Ramos (cell line): ENCODE results near the gene DGKG.

Source experiments
- in situ Hi-C: fragments of 300-500 bp; cut with MboI; formaldehyde crosslinking; loops from one replicate; pipeline ENCODE4 v1.14.3; 2022; ENCODE audit warnings: low sequenced_read_pairs; ENCODE audit not compliant: unreplicated experiment

Gene DGKG

DNA sequence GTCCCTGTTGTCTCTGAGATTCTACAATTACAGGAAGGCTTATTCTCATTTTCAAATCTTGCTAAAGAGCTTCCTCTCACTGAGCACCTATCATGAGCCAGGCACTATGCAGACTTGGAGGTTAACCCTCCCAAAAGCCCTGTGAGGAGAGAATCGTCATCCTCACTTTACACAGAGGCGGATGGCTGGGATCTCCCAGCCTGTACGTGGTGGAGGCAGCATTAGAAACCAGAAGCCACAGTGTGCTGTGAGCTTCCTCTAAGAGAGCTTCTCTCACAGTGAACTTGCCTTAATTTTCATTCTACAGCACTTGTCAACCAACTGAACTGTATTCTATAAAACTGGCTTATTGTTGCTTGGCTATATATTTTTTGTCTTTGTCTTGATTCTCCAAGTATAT, 6.1 kb upstream of the DGKG start:
- in situ Hi-C loops, result no loop called here

GRCh38 chr3:186367631-186368030, 5.6 kb upstream of the DGKG start:
- in situ Hi-C loops, result no loop called here

- in situ Hi-C loops, result no loop called here
Observed at GRCh38 chr3:186366206-186366605, 4.2 kb upstream of the DGKG start.

DNA sequence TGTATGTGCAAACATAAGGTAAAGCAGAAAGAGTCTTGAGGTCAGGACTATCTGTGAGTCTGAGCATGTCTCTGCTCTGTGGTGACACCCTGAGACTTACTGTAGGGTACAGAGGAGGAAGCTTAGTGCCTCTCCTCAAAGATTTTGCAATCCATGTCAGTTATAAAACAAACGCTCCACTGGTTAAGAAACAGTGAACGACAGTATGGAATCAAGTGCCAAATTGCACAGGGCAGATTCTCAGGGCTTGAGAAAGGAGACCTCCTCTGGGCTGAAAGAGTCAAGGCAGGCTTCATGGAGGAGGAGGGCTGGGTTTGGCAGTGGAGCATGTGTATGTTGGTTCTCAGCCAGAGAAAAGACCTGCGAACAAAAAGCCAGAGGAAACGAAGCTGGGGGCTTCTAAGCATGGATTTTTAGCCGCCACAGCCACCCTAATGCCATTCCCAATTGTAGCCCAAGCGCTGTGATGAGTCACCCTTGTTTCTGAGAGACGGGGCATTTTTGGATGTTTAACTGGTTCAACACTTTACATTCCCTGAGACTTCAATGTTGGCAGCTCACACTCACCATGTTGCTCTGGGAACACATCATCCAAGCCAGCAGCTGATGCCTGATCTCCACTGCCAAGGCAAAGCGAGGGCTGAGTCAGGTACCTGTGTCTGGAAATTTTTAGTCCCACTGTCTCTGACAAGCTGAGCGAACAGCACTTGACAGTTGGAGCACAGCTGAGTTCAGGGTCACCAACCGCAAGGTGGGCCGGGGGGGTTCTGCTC, 3.4 kb upstream of the DGKG start:
- in situ Hi-C loops, result no loop called here

GRCh38 chr3:186362988-186363387, 954 bp upstream of the DGKG start:
- in situ Hi-C loops, result no loop called here

DNA sequence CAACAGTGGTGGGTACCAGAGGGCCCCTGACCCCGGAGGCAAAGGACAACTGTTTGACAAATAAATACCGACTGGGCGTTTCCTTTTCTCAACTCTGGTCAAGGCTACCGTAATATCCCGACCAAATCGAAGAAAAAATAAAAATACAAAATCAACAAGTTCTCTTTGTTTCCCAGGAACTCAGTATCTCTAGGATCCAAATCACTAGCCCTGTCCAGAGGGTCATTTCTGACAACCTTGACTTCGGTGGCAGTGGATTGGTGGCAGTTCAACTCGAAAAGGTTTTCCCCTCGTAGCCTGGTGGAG, 456 bp upstream of the DGKG start:
- in situ Hi-C loops, result no loop called here

DNA sequence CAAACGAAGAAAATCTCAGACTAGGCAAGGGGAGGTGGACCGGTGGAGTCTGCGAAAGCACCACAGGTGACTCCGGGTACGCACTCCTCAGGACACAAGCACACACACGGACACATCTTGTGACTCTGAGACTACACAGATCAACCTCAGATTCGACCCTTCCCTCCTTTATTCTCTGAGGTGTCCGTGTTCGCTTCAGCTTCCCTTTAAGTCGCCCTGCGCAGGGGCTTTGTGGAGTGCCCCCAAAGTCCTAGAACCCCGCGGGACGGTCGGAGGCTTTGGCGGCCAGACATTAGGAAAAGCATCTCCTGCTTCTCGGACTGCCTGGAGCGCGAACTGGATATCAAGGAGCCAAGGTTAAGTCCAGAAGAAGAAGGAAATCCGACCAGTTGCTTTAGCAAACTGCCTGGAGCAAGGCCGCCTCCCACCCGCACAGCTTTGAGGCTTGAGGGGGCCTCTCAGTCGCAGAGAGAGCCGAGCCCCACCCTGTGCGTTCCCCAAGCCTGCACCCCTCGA, 730 bp downstream of the DGKG start:
- in situ Hi-C loops, result no loop called here

GRCh38 chr3:186360779-186361178, 1.3 kb downstream of the DGKG start:
- in situ Hi-C loops, result no loop called here

DNA sequence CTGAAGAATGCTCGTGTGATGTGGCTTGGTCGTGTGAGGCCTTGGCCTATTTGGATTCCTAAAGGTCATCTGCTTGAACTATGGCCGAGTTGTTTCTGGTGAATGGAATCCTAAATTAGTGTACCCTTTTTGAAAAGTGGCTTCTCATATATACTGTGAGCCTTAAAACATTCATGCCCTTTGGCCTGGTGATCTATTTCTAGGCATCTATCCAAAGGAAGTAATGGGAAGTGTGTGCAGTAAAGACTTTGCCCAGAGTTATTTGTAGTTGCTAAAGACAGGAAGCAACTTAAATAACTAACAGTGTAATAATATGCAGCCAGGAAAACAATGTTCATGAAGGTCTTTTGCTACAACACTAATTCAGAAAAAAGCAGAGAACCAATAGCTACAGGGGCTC, 3.0 kb downstream of the DGKG start:
- in situ Hi-C loops, result no loop called here

DNA sequence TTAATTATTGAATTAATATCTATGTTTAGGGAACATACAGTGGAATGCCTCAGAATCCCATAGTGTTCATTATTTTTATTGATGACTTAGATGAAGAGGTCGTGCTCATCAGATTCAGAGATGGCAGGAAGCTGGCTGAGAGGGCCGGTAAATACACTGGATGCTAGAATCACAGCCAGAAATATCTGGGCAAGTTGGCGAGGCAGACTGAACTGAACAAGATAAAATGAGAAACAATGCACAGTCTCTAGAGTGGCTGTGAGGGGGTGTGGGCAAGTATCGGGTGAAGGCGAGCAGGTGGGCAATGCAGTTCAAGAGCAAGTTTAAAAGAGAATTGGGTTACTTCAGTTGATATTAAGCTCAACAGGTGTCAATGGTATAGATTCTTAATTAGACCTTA, 5.9 kb downstream of the DGKG start:
- in situ Hi-C loops, result no loop called here

DNA sequence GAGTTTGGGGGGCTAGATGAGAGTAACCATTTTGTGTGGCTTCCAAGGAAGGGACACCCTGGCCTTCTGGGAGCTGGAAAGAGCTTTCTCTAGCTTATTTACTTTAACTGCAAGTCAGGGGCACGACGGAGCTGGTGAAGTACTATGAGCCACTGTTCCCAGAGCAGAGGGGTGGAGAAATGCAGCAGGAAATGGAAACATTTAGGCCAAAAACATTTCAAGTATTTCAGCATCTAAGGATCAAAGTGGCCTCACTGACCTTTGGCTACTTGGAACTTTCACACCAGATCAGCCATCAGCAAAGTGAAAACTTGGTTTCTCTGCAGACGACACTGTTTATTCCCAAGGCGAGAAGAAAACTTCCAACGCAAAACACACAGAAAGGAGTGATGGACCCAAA, 7.9 kb downstream of the DGKG start:
- in situ Hi-C loops, result no loop called here

- in situ Hi-C loops, result no loop called here
Observed at GRCh38 chr3:186352369-186352768, 9.7 kb downstream of the DGKG start.

- in situ Hi-C loops, result no loop called here
Observed at GRCh38 chr3:186342197-186342596, 19.8 kb downstream of the DGKG start.

DNA sequence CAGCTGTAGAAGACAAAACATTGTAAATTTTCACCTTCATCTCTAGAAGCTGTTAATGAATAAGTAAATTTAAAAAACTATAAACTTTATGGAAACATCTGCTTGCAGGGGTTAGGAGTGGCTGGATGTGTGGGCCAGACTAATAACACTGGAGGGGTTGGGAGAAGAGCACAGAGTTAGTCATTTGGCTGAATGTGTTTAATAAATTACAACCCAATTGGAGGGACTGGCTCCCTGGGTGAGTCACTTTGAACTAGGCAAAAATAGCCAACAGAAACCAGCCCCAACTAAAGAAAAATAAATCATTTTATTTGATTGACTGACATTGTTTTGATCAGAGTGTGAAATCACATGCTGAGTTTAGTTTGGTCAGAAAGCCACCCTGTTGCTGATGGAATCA, 21.8 kb downstream of the DGKG start:
- in situ Hi-C loops, result no loop called here

GRCh38 chr3:186339180-186339918, 22.7 kb downstream of the DGKG start:
- in situ Hi-C loops, result no loop called here

DNA sequence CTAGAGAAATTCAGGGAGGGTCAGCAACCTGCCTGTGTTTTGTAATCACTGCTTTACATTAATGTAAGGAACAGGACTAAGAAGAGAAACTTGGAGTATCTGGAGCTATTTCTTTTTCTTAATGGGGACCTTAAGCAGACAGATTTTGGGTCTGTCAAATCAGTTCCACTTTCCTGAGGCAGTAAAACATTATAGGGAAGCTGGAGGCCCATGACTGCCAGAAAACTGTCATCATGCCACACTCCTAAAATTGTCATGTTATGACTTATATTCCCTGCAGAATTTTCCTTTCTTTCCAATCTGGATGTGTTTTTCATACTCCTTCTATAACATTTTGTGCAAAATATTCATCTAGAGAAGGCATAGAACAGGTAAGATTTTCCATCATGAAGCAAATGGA, 28.8 kb downstream of the DGKG start:
- in situ Hi-C loops, result no loop called here

DNA sequence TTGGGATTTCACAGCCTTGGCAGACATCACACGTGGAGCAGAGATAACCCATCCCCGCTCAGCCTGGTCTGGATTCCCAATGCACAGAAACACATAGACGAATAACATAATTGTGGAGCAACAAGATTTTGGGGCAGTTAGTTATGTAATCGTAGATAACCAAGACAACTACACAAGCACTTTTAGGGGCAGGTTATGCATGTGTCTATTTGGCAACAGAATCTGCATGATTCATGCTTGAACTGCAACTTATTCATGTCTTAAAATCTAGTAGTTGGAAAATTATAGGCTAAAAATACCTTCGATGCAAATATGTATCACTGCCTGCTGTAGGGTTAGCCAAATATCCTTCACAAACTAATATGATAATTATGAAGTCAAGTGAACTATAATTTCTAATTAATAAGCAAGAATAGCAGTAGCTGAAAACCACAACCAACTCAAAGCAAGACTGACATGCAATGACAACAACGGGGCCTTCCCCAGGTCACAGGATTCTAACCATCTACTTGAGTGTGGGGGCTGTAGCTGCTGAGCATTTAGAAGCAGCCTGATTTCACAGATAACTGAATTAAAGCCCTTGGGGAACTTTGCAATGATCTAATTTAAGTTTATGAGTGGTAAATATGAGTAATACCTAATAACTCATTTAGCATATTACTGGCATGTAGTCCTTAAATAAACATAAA, 31.1 kb downstream of the DGKG start:
- in situ Hi-C loops, result no loop called here

GRCh38 chr3:186329589-186329988, 32.4 kb downstream of the DGKG start:
- in situ Hi-C loops, result no loop called here

- in situ Hi-C loops, result no loop called here
Observed at GRCh38 chr3:186327912-186328487, 34.0 kb downstream of the DGKG start.

GRCh38 chr3:186322761-186323160, 39.3 kb downstream of the DGKG start:
- in situ Hi-C loops, result no loop called here

GRCh38 chr3:186321746-186322145, 40.3 kb downstream of the DGKG start:
- in situ Hi-C loops, result no loop called here
